K562 (cell line): ENCODE data around the gene SETD1B. TPM values are rescaled to one million over a fixed set of nuclear protein-coding genes. Genes with fewer than 3 reads are reported as not detected.

Experiments
- ATAC-seq: fragments of 200-7000 bp; cut with Tn5 transposase; 3 replicates; pipeline ENCODE4 v1.9.1; 2020; ENCODE audit warnings: moderate library complexity
- BruUV-seq: library from RNA; stranded (reverse); fragments of 400-500 nt; replicated peaks from 2 replicates; lab custom pipeline; 2021; lab: Mats Ljungman, UMichigan
- CTCF ChIA-PET: fragments of 300-600 bp; formaldehyde crosslinking; extraction: SDS; loops from one replicate; lab custom pipeline; 2021; ENCODE audit warnings: low intra/inter-chr PET ratio; lab: Yijun Ruan, JAX
- POLR2A ChIA-PET: fragments of 300-600, 350-650 bp; sonication (Branson Sonifier 250); formaldehyde crosslinking; extraction: SDS; loops from one replicate; lab custom pipeline; 2021; ENCODE audit warnings: antibody characterized with exemption, inconsistent platforms; lab: Yijun Ruan, JAX
- DNase-seq, 4 experiments: peaks; one replicate each; pipeline versions ENCODE4 v3.0.0 to v3.0.0-alpha.2; 2011 to 2018; ENCODE audit warnings: low spot score in 3 of 4, mixed read lengths in 3 of 4; ENCODE audit errors: extremely low read depth in 1 of 4
- FAIRE-seq: peaks from 2 replicates; lab custom pipeline; 2011; peaks lifted over from hg19 to GRCh38; lab: Jason Lieb, UNC
- H2AFZ ChIP-seq: 2 replicates; pipeline ENCODE4 v1.6.0; 2011; ENCODE audit warnings: low read depth, low read length, control low read depth, inconsistent platforms
- H3K27ac ChIP-seq: fragments of 200-600 bp; 3 replicates; pipeline ENCODE4 v1.8.0; 2011; ENCODE audit warnings: low read depth, mild to moderate bottlenecking, control low read depth, inconsistent platforms, low read length, moderate library complexity, mixed read lengths; ENCODE audit errors: extremely low read depth
- H3K27me3 ChIP-seq, 2 experiments: fragments of 300-600 bp in 1 of 2; 2 replicates in 1 of 2; 3 replicates in 1 of 2; pipeline versions ENCODE4 v1.6.0 to v1.8.0; 2011; ENCODE audit warnings: inconsistent platforms in 2 of 2, low read length in 2 of 2, mild to moderate bottlenecking in 1 of 2, mixed read lengths in 1 of 2, moderate library complexity in 1 of 2; ENCODE audit not compliant: control insufficient read depth in 2 of 2, insufficient read depth in 2 of 2
- H3K36me3 ChIP-seq: fragments of 300-600 bp; 3 replicates; pipeline ENCODE4 v1.8.0; 2011; ENCODE audit warnings: mild to moderate bottlenecking, low read length, inconsistent platforms; ENCODE audit not compliant: control insufficient read depth, insufficient read depth
- H3K4me1 ChIP-seq, 2 experiments: fragments of 200-600 bp in 1 of 2; replicated peaks in 1 of 2; 2 replicates in 1 of 2; 3 replicates in 1 of 2; pipeline versions ENCODE4 v1.5.1 to v1.8.0; 2011; ENCODE audit warnings: inconsistent platforms in 2 of 2, low read length in 2 of 2, mild to moderate bottlenecking in 1 of 2, mixed read lengths in 1 of 2, moderate library complexity in 1 of 2; ENCODE audit not compliant: control insufficient read depth in 2 of 2, insufficient read depth in 2 of 2
- H3K4me2 ChIP-seq: 2 replicates; pipeline ENCODE4 v1.6.1; 2011; ENCODE audit warnings: low read length, control low read depth, inconsistent platforms, mixed read lengths; ENCODE audit not compliant: insufficient read depth
- H3K4me3 ChIP-seq: fragments of 200-600 bp; sonication (generic), shearing (Covaris generic); 2 replicates; pipeline ENCODE4 v1.5.1; 2016; ENCODE audit warnings: control low read depth, inconsistent platforms
- H3K79me2 ChIP-seq: fragments of 200-600 bp; 3 replicates; pipeline ENCODE4 v1.8.0; 2011; ENCODE audit warnings: low read length, inconsistent platforms; ENCODE audit not compliant: control insufficient read depth, insufficient read depth
- H3K9ac ChIP-seq, 2 experiments: 2 replicates each; pipeline versions ENCODE4 v1.6.0 to v1.6.1; 2011; ENCODE audit warnings: low read depth in 2 of 2, low read length in 2 of 2, control low read depth in 1 of 2, inconsistent platforms in 1 of 2, mild to moderate bottlenecking in 1 of 2, mixed read lengths in 1 of 2; ENCODE audit not compliant: insufficient read depth in 1 of 2
- H3K9me1 ChIP-seq: one replicate; pipeline ENCODE4 v1.6.0; 2011; ENCODE audit warnings: inconsistent platforms, mild to moderate bottlenecking, low read length, moderate library complexity; ENCODE audit not compliant: control insufficient read depth, insufficient read depth
- H3K9me3 ChIP-seq: replicated peaks from 2 replicates; pipeline ENCODE4 v1.5.1; 2011; ENCODE audit warnings: low read depth, low read length, inconsistent platforms; ENCODE audit not compliant: control insufficient read depth, insufficient read depth
- H4K20me1 ChIP-seq: replicated peaks from 2 replicates; pipeline ENCODE4 v1.6.1; 2011; ENCODE audit warnings: low read length, inconsistent platforms, mixed read lengths; ENCODE audit not compliant: control insufficient read depth, insufficient read depth
- BMI1 ChIP-seq: fragments of 150-350 bp; IDR thresholded peaks from 2 replicates; pipeline ENCODE4 v1.6.1; 2014; ENCODE audit warnings: low read length
- HNRNPL ChIP-seq: fragments of 200-400 bp; formaldehyde crosslinking; IDR thresholded peaks from 2 replicates; pipeline ENCODE4 v1.6.1; 2017; ENCODE audit warnings: low read depth, mild to moderate bottlenecking, low read length
- JUNB ChIP-seq: fragments of 450-650 bp; formaldehyde crosslinking; conservative IDR thresholded peaks from 2 replicates; pipeline ENCODE4 v1.4.0; 2020; ENCODE audit warnings: mild to moderate bottlenecking
- POLR2G ChIP-seq: fragments of 200-400 bp; formaldehyde crosslinking; IDR thresholded peaks from 2 replicates; pipeline ENCODE4 v1.6.1; 2017; ENCODE audit warnings: low read depth, mild to moderate bottlenecking, antibody characterized with exemption, low read length, moderate library complexity
- RBFOX2 ChIP-seq: fragments of 200-400 bp; formaldehyde crosslinking; IDR thresholded peaks from 2 replicates; pipeline ENCODE4 v1.6.1; 2017; ENCODE audit warnings: low read depth, mild to moderate bottlenecking, low read length, moderate library complexity
- SP1 ChIP-seq: sonication (generic); formaldehyde crosslinking; IDR thresholded peaks from 2 replicates; pipeline ENCODE4 v1.8.1; 2022; ENCODE audit warnings: mild to moderate bottlenecking, missing genetic modification reagents
- TRIM28 ChIP-seq: fragments of 450-650 bp; IDR thresholded peaks from 2 replicates; pipeline ENCODE4 v1.6.1; 2017
- ZKSCAN1 ChIP-seq: fragments of 150-350 bp; IDR thresholded peaks from 2 replicates; pipeline ENCODE4 v1.6.1; 2016; ENCODE audit warnings: low read depth, low read length
- ZNF212 ChIP-seq: fragments of 450-650 bp; formaldehyde crosslinking; IDR thresholded peaks from 2 replicates; pipeline ENCODE4 v1.4.0; 2020; ENCODE audit warnings: mild to moderate bottlenecking
- ZNF583 ChIP-seq: fragments of 250-450 bp; sonication (Bioruptor Pico); IDR thresholded peaks from 2 replicates; pipeline ENCODE4 v1.4.0; 2020
- WGBS: fragments of 100-300 bp; shearing (Covaris generic); methylation state at CpG from one replicate; pipeline ENCODE4 v1.1.6; 2016; ENCODE audit warnings: low coverage, mixed read lengths; ENCODE audit not compliant: insufficient coverage; ENCODE audit errors: missing lambda C conversion rate; 5-methylcytosine and 5-hydroxymethylcytosine counted together
- in situ Hi-C: fragments of 300-500 bp; cut with MboI; formaldehyde crosslinking; loops from 4 replicates; pipeline ENCODE4 v1.15.0; 2018; ENCODE audit warnings: inconsistent platforms, mixed read lengths
- intact Hi-C: fragments of 100-400 bp; cut with micrococcal nuclease; formaldehyde crosslinking; loops from 2 replicates; pipeline ENCODE4 v1.14.2; 2022
- polyA plus RNA-seq, 8 experiments: library from polyadenylated mRNA; depleted of rRNA in 4 of 8; stranded (reverse) in 5 of 8; unstranded in 3 of 8; fragments of >200 nt; fragmentation: Nextera tagmentation in 2 of 8; fragmentation: Illumina TruSeq in 1 of 8; extraction: Ambion mirVana in 2 of 8; extraction: Trizol in 1 of 8; gene quantifications; 2 replicates each; pipeline versions ENCODE4 v1.2.1 to v1.2.3, GENCODE V29; 2011 to 2014; ENCODE audit warnings: inconsistent platforms in 1 of 8, missing spikeins in 1 of 8
- total RNA-seq, 7 experiments: library from RNA; depleted of rRNA in 6 of 7; stranded (reverse); fragments of >200 nt in 6 of 7; fragmentation: Illumina TruSeq in 2 of 7; extraction: Trizol in 2 of 7; gene quantifications; 2 replicates each; pipeline versions ENCODE4 v1.2.1 to v1.2.3, GENCODE V29; 2011 to 2021; ENCODE audit warnings: low replicate concordance in 1 of 7

Gene SETD1B
- total and polyA plus RNA-seq, 9 of the 15 experiments (the other 6 are each of a cell fraction or from before 2014, with no cell fraction given): 0.48 to 26.6 (median 2.3) TPM

DNA sequence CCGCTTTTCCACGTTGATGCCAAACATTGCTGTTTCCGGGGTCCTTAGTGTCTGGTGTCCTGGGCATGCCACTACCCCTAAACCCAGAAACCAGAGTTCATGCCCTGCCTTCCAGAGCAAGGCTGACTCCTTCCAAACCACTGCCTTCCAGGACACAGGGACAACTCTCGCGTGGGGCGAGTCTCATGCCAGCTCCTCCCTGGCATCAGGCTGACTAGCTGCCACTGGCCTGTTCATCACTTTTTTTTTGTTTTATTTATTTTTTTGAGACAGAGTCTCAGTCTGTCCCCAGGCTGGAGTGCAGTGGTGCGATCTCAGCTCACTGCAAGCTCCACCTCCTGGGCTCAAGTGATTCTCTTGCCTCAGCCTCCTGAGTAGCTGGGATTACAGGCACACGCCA is 4.8 kb downstream of the SETD1B start:
- H3K9ac ChIP-seq: no peak overlapping the region
- H3K36me3 ChIP-seq: peaks cover 69% of the 10 kb centered on the region
- H2AFZ ChIP-seq: no peak overlapping the region
- peaks cover 26% of the 10 kb centered on the region for H4K20me1 ChIP-seq
- TF ChIP-seq RBFOX2 (peak; percentile 28), SP1 (CRISPR knock-in tag) (0 out of 2 replicates have a peak, but pooled peaks have one; percentile 17), ZNF212 (CRISPR knock-in tag) (no peak)
- H3K79me2 ChIP-seq: peaks cover 87% of the 10 kb centered on the region
- H3K4me2 ChIP-seq: no peak overlapping the region
- no peaks in the 10 kb centered on the region for H3K9me3 ChIP-seq
- ChIA-PET POLR2A (interaction anchor here (1.0 to 12.1 kb wide), 3 partner anchors 6 to 28 kb away, joined by 3 to 194 read pairs (median 77); partner anchors contain the start of genes RHOF and SETD1B), CTCF (interaction anchor here (5.5 kb wide), 1 partner anchor 13 kb away, joined by 73 read pairs; the partner anchor contains the start of gene RHOF)
- ATAC-seq (no peak), FAIRE-seq (no peak), DNase-seq (no peak)
- H3K4me3 ChIP-seq: no peak overlapping the region
- H3K27me3 ChIP-seq: no peaks in the 10 kb centered on the region
- intact Hi-C loops: no loop called here
- WGBS: 95% methylated on average over 8 of the region's 8 CpGs
- in situ Hi-C loops: no loop called here
- H3K4me1 ChIP-seq: peaks cover 28 to 67% of the 10 kb centered on the region in 2 experiments
- no peak overlapping the region for H3K27ac ChIP-seq
- H3K9me1 ChIP-seq: no peaks in the 10 kb centered on the region
- no TSS peak for BruUV-seq

DNA sequence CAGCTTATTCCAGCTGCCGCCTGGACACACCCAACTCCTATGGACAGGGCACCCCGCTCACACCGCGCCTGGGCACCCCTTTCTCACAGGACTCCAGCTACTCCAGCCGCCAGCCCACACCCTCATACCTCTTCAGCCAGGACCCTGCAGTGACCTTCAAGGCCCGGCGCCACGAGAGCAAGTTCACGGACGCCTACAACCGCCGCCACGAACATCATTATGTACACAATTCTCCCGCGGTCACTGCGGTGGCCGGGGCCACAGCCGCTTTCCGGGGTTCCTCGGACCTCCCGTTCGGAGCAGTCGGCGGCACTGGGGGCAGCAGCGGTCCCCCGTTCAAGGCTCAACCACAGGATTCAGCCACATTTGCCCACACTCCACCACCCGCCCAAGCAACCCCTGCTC is 5.9 kb downstream of the SETD1B start:
- Histone ChIP-seq H4K20me1 (peaks cover 26% of the 10 kb centered on the region), H3K27me3 (no peaks in the 10 kb centered on the region), H3K27ac (no peak overlapping the region), H3K9me3 (no peaks in the 10 kb centered on the region), H3K4me1 (peaks cover 28 to 71% of the 10 kb centered on the region in 2 experiments), H3K4me3 (no peak overlapping the region), H3K9ac (no peak overlapping the region), H3K79me2 (peaks cover 83% of the 10 kb centered on the region), H3K9me1 (no peaks in the 10 kb centered on the region), H2AFZ (no peak overlapping the region), H3K36me3 (peaks cover 78% of the 10 kb centered on the region), H3K4me2 (no peak overlapping the region)
- DNase-seq (no peak), FAIRE-seq (no peak), ATAC-seq (no peak)
- in situ Hi-C loops: no loop called here
- ChIA-PET POLR2A (interaction anchor here (0.6 to 12.1 kb wide), 7 partner anchors 7 to 61 kb away, joined by 3 to 194 read pairs (median 5); partner anchors contain the start of genes RHOF and SETD1B), CTCF (interaction anchor here (5.5 kb wide), 1 partner anchor 14 kb away, joined by 73 read pairs; the partner anchor contains the start of gene RHOF)
- 90% methylated on average over 22 of the region's 27 CpGs for WGBS
- TF ChIP-seq TRIM28: no peak
- no peak for TF ChIP-seq ZNF583 (CRISPR knock-in tag)
- TF ChIP-seq BMI1: no peak
- TF ChIP-seq POLR2G: peak; percentile 18; the same call in 1 of the 2 replicates
- TF ChIP-seq HNRNPL: 0 out of 2 replicates have a peak, but pooled peaks have one; percentile 5
- TF ChIP-seq JUNB: no peak
- no peak for TF ChIP-seq ZKSCAN1
- intact Hi-C loops: no loop called here
- BruUV-seq: no TSS peak
